Bronchial epithelial cell (primary cell): ENCODE data around the gene WIPF1. TPM values are rescaled to one million over a fixed set of nuclear protein-coding genes. Genes with fewer than 3 reads are reported as not detected.

Experiments used
- DNase-seq: peaks from one replicate; pipeline ENCODE4 v3.0.0-alpha.2; 2010; ENCODE audit warnings: low read depth
- FAIRE-seq: peaks from 2 replicates; lab custom pipeline; 2011; peaks lifted over from hg19 to GRCh38; lab: Jason Lieb, UNC
- H3K27me3 ChIP-seq: 2 replicates; pipeline ENCODE4 v1.5.1; 2011; ENCODE audit warnings: low read length; ENCODE audit not compliant: control insufficient read depth, insufficient read depth
- H3K36me3 ChIP-seq: 2 replicates; pipeline ENCODE4 v1.5.1; 2011; ENCODE audit warnings: low read length; ENCODE audit not compliant: control insufficient read depth, insufficient read depth
- H3K4me3 ChIP-seq: 2 replicates; pipeline ENCODE4 v1.5.1; 2011; ENCODE audit warnings: mild to moderate bottlenecking, low read depth, low read length, control low read depth
- CTCF ChIP-seq: IDR thresholded peaks from 2 replicates; pipeline ENCODE4 v1.5.1; 2011; ENCODE audit warnings: mild to moderate bottlenecking, moderate library complexity, low read length, control low read depth, inconsistent platforms; ENCODE audit not compliant: insufficient read depth, severe bottlenecking
- total RNA-seq: library from RNA; depleted of rRNA; stranded (reverse); fragments of >200 nt; gene quantifications from 2 replicates; pipeline ENCODE4 v1.2.1, GENCODE V29; 2014

The WIPF1 gene
- total RNA-seq, 1 donor from 2014 or later, result 0.26 TPM

GRCh38 chr2:174544802-174545201 lies 52.8 kb downstream of the WIPF1 start:
- DNase-seq, result no peak
- FAIRE-seq, result no peak
- no peak for TF ChIP-seq CTCF
- no peaks in the 10 kb centered on the region for H3K27me3 ChIP-seq
- no peaks in the 10 kb centered on the region for H3K36me3 ChIP-seq
- H3K4me3 ChIP-seq, result no peak overlapping the region

GRCh38 chr2:174544156-174544555 lies 53.4 kb downstream of the WIPF1 start:
- Histone ChIP-seq H3K27me3 (no peaks in the 10 kb centered on the region), H3K36me3 (no peaks in the 10 kb centered on the region), H3K4me3 (no peak overlapping the region)
- no peak for TF ChIP-seq CTCF
- DNase-seq, result no peak
- no peak for FAIRE-seq

GRCh38 chr2:174540893-174541292 lies 56.7 kb downstream of the WIPF1 start:
- FAIRE-seq (no peak), DNase-seq (no peak)
- no peak for TF ChIP-seq CTCF
- Histone ChIP-seq H3K36me3 (no peaks in the 10 kb centered on the region), H3K4me3 (no peak overlapping the region), H3K27me3 (no peaks in the 10 kb centered on the region)

GRCh38 chr2:174535757-174536703 lies 61.6 kb downstream of the WIPF1 start:
- no peak overlapping the region for H3K4me3 ChIP-seq
- TF ChIP-seq CTCF, result no peak
- DNase-seq, result peak; percentile 53
- H3K27me3 ChIP-seq, result no peaks in the 10 kb centered on the region
- no peaks in the 10 kb centered on the region for H3K36me3 ChIP-seq
- FAIRE-seq, result no peak

- Histone ChIP-seq H3K27me3 (no peaks in the 10 kb centered on the region), H3K36me3 (no peaks in the 10 kb centered on the region), H3K4me3 (no peak overlapping the region)
- FAIRE-seq, result no peak
- DNase-seq, result no peak
- TF ChIP-seq CTCF, result no peak
Observed at GRCh38 chr2:174535083-174535482, 62.5 kb downstream of the WIPF1 start.
